Measurements from ENCODE around the gene ADAM12. TPM values are rescaled to one million over a fixed set of nuclear protein-coding genes. Genes with fewer than 3 reads are reported as not detected.

Gene ADAM12
- total RNA-seq, 1 donor from 2014 or later = not detected

GRCh38 chr10:126209451-126209850 lies 178.8 kb downstream of the ADAM12 start:
- TF ChIP-seq, protein P1, sequence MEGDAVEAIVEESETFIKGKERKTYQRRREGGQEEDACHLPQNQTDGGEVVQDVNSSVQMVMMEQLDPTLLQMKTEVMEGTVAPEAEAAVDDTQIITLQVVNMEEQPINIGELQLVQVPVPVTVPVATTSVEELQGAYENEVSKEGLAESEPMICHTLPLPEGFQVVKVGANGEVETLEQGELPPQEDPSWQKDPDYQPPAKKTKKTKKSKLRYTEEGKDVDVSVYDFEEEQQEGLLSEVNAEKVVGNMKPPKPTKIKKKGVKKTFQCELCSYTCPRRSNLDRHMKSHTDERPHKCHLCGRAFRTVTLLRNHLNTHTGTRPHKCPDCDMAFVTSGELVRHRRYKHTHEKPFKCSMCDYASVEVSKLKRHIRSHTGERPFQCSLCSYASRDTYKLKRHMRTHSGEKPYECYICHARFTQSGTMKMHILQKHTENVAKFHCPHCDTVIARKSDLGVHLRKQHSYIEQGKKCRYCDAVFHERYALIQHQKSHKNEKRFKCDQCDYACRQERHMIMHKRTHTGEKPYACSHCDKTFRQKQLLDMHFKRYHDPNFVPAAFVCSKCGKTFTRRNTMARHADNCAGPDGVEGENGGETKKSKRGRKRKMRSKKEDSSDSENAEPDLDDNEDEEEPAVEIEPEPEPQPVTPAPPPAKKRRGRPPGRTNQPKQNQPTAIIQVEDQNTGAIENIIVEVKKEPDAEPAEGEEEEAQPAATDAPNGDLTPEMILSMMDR (IDR thresholded peaks at IDR 0.05) = no peak
- H3K36me3 ChIP-seq = no peaks in the 10 kb centered on the region
- DNase-seq (ENCODE audit: low spot score in 2 of 2) = no peak

DNA sequence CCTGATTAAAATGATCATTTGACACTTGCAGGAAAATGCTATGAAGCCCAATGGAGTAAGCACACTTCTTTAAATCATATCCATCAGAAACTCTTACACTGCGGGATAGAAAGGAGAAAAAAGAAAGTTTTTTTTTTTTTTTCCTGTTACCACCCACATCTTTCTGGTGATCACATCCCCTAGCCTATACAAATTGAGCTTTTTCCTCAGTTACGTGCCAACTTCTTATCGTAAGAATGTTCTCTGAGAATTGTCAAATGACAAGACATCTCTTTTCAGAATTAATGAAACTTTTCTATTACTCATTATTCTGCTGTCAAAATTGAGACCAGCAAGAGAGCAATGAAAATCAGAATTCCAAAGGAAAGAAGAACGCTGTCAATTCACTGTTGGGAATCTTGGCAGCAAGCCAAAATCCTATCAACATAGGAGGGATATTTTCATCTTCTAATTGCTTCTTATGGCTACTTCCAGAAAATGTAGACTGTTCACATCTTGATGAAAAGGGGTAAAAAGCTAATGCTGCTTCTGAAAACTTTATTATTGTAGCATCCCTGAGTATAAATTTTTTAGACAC lies 179.5 kb downstream of the ADAM12 start:
- Histone ChIP-seq H3K36me3 (no peaks in the 10 kb centered on the region), H3K9me3 (no peaks in the 10 kb centered on the region), H3K27me3 (no peaks in the 10 kb centered on the region), H3K27ac (no peak overlapping the region), H3K4me3 (no peak overlapping the region), H3K4me1 (no peaks in the 10 kb centered on the region)
- DNase-seq (ENCODE audit: low spot score in 2 of 2) = no peak
- TF ChIP-seq, protein P1 (IDR thresholded peaks at IDR 0.05) = no peak
- intact Hi-C loops (cut with DNase I) = no loop called here

More at GRCh38 chr10:126209451-126209850, 178.8 kb downstream of the ADAM12 start:
- H3K4me3 ChIP-seq = no peak overlapping the region
- no peaks in the 10 kb centered on the region for H3K9me3 ChIP-seq
- no peaks in the 10 kb centered on the region for H3K4me1 ChIP-seq
- no peaks in the 10 kb centered on the region for H3K27me3 ChIP-seq
- intact Hi-C loops (cut with DNase I) = no loop called here
- H3K27ac ChIP-seq = no peak overlapping the region

DNA sequence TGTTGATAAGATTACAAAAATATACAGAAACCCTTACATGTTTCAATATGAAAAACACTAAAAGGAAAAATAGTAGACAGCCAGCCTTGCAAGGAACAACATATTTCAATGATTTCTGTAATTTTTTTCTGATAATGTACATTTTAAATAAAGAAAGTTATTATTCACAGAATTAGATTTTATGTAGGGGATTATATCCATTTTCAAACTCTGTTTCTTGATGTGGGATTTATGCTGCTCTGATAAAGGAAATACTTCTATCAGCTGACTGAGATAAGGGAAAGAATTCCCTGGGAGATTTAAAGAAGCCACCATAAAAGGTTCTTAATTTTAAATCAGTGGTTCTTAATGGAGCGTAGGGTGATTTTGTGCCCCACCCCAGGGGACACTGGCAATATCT lies 180.4 kb downstream of the ADAM12 start:
- TF ChIP-seq, protein P1 (IDR thresholded peaks at IDR 0.05) = no peak
- no peaks in the 10 kb centered on the region for H3K36me3 ChIP-seq
- intact Hi-C loops (cut with DNase I) = no loop called here
- H3K4me3 ChIP-seq = no peak overlapping the region
- no peaks in the 10 kb centered on the region for H3K27me3 ChIP-seq
- no peaks in the 10 kb centered on the region for H3K9me3 ChIP-seq
- H3K27ac ChIP-seq = no peak overlapping the region
- DNase-seq (ENCODE audit: low spot score in 2 of 2) = no peak
- peaks cover 0 to 4% of the 10 kb centered on the region in 2 donors for H3K4me1 ChIP-seq

GRCh38 chr10:126207313-126207771 lies 180.9 kb downstream of the ADAM12 start:
- H3K36me3 ChIP-seq = no peaks in the 10 kb centered on the region
- H3K27ac ChIP-seq = no peak overlapping the region
- intact Hi-C loops (cut with DNase I) = no loop called here
- no peaks in the 10 kb centered on the region for H3K27me3 ChIP-seq
- DNase-seq (ENCODE audit: low spot score in 2 of 2) = no peak
- no peak overlapping the region for H3K4me3 ChIP-seq
- peaks cover 0 to 6% of the 10 kb centered on the region in 2 donors for H3K4me1 ChIP-seq
- no peaks in the 10 kb centered on the region for H3K9me3 ChIP-seq
- TF ChIP-seq, protein P1 (IDR thresholded peaks at IDR 0.05) = no peak

GRCh38 chr10:126205486-126206205 lies 182.6 kb downstream of the ADAM12 start:
- H3K27ac ChIP-seq = no peak overlapping the region
- no peaks in the 10 kb centered on the region for H3K36me3 ChIP-seq
- no peaks in the 10 kb centered on the region for H3K9me3 ChIP-seq
- peaks cover 0 to 6% of the 10 kb centered on the region in 2 donors for H3K4me1 ChIP-seq
- DNase-seq (ENCODE audit: low spot score in 2 of 2) = no peak
- intact Hi-C loops (cut with DNase I) = no loop called here
- H3K4me3 ChIP-seq = no peak overlapping the region
- TF ChIP-seq, protein P1 (IDR thresholded peaks at IDR 0.05) = no peak
- no peaks in the 10 kb centered on the region for H3K27me3 ChIP-seq

All from ascending aorta (tissue), 2 donors.